SU-DHL-6 (cell line): ENCODE measurements around the gene COX19.

Experiments used
- CTCF ChIP-seq: fragments of 200-600 bp; sonication (generic); IDR thresholded peaks from one replicate; pipeline ENCODE4 v1.5.1; 2017; ENCODE audit warnings: antibody characterized with exemption, mild to moderate bottlenecking, low read length, moderate library complexity; ENCODE audit not compliant: insufficient read depth, poor library complexity, severe bottlenecking
- EZH2phosphoT487 ChIP-seq: fragments of 200-600 bp; sonication (generic), shearing (Covaris generic); conservative IDR thresholded peaks from 2 replicates; pipeline ENCODE4 v1.6.1; 2018; ENCODE audit warnings: mild to moderate bottlenecking, antibody characterized with exemption, low read length, moderate library complexity, mixed read lengths

GRCh38 chr7:1019255-1019785, 44.0 kb upstream of the COX19 start:
- no peak for TF ChIP-seq EZH2phosphoT487
- no peak for TF ChIP-seq CTCF
